Measurements from ENCODE around the gene ZNF432. TPM values are rescaled to one million over a fixed set of nuclear protein-coding genes. Genes with fewer than 3 reads are reported as not detected.
A peak's percentile ranks its signal among the peaks of the same experiment; 100 is the strongest.

The ZNF432 gene
- total and polyA plus RNA-seq, 2 experiments from 2014 or later, result 11.9 to 16.0 TPM

DNA sequence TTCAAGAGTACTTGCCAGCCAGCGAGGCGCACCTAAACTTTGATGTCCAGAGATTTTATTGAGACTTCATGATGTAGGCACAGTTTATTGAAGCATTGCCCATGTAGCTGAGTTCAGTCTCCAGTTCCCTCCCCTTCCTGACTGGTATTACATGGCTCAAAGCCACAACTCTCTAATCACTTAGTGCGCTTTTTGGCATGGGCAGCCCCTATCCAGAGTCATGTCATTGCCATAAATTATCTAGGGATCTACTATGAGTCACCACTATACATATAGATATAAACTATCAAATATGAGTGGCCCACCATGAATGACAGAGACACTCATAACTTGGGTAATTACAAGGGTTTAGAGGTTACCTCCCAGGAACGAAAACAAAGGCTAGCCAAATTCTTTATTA, 28.1 kb downstream of the ZNF432 start:
- peaks cover 75% of the 10 kb centered on the region for H3K36me3 ChIP-seq
- no peak for DNase-seq (ENCODE audit: low read depth in 1 of 2, low spot score in 1 of 2)
- TF ChIP-seq, protein P1, sequence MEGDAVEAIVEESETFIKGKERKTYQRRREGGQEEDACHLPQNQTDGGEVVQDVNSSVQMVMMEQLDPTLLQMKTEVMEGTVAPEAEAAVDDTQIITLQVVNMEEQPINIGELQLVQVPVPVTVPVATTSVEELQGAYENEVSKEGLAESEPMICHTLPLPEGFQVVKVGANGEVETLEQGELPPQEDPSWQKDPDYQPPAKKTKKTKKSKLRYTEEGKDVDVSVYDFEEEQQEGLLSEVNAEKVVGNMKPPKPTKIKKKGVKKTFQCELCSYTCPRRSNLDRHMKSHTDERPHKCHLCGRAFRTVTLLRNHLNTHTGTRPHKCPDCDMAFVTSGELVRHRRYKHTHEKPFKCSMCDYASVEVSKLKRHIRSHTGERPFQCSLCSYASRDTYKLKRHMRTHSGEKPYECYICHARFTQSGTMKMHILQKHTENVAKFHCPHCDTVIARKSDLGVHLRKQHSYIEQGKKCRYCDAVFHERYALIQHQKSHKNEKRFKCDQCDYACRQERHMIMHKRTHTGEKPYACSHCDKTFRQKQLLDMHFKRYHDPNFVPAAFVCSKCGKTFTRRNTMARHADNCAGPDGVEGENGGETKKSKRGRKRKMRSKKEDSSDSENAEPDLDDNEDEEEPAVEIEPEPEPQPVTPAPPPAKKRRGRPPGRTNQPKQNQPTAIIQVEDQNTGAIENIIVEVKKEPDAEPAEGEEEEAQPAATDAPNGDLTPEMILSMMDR (IDR thresholded peaks at IDR 0.05; ENCODE audit: low read depth, low read length), result no peak
- no peaks in the 10 kb centered on the region for H3K27me3 ChIP-seq
- H3K4me3 ChIP-seq, result no peak overlapping the region
- H3K27ac ChIP-seq, result no peak overlapping the region
- H3K4me1 ChIP-seq (ENCODE audit: low read depth), result no peaks in the 10 kb centered on the region
- no peaks in the 10 kb centered on the region for H3K9me3 ChIP-seq (ENCODE audit: low read depth)

- TF ChIP-seq, protein P1 (IDR thresholded peaks at IDR 0.05; ENCODE audit: low read depth, low read length), result no peak
- Histone ChIP-seq H3K36me3 (peaks cover 11% of the 10 kb centered on the region), H3K4me1 (ENCODE audit: low read depth) (no peaks in the 10 kb centered on the region), H3K27me3 (no peaks in the 10 kb centered on the region), H3K27ac (no peak overlapping the region), H3K9me3 (ENCODE audit: low read depth) (no peaks in the 10 kb centered on the region), H3K4me3 (no peak overlapping the region)
- DNase-seq (ENCODE audit: low read depth in 1 of 2, low spot score in 1 of 2), result no peak
Measured at GRCh38 chr19:52010674-52011073, 38.0 kb downstream of the ZNF432 start.

DNA sequence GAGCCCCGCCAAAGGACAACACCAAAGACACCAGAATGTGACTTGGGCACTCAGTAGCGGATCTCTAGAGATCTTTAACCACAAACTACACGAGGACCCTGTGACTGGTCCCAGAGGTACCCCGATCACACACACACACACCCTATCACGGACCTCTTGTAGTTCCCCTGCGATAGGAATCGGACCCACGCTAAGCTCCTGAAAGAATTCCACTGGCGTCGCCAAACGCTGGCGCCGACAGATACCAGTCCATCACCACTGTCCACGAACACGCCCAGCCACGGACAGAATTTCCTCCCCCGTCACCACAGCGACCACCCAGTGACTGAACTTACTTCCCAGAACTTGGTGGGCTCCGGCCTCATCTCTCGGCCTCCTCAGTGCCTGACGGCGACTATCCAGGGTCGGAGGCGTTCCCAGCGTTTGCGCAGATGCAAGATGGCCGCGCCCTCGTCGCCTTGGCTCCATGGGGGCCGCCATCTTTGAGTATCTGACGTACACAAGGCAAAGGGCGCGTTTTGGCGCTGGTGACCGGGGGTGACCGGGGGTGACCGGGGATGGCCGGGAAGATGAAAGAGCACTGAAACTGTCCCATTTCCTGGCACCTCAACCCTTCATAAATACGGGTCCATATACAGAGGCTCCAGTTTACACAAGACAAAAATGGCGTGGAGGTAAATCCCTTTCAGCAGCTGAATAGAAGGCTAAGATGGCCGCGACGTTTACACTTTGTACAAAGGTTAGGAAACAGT, 40.7 kb downstream of the ZNF432 start, which contains the start of gene ZNF615:
TSS of gene ZNF615 (minus strand) at position 406 of the 752 bp plus-strand sequence. CDS start 4,500 bp downstream, outside the sequence.
- Histone ChIP-seq H3K4me3 (peak within 1 kb of the TSS; percentile 75), H3K36me3 (no peaks in the 10 kb centered on the region), H3K4me1 (ENCODE audit: low read depth) (no peaks in the 10 kb centered on the region), H3K27ac (peak within 1 kb of the TSS; percentile 67), H3K9me3 (ENCODE audit: low read depth) (no peaks in the 10 kb centered on the region), H3K27me3 (no peaks in the 10 kb centered on the region)
- TF ChIP-seq, protein P1 (IDR thresholded peaks at IDR 0.05; ENCODE audit: low read depth, low read length), result no peak
- DNase-seq (ENCODE audit: low read depth in 1 of 2, low spot score in 1 of 2), result peak; percentile 91

GRCh38 chr19:52007451-52007805, 41.2 kb downstream of the ZNF432 start:
- TF ChIP-seq, protein P1 (IDR thresholded peaks at IDR 0.05; ENCODE audit: low read depth, low read length), result no peak
- Histone ChIP-seq H3K27me3 (no peaks in the 10 kb centered on the region), H3K9me3 (ENCODE audit: low read depth) (no peaks in the 10 kb centered on the region), H3K27ac (peak overlapping the region; percentile 67), H3K36me3 (no peaks in the 10 kb centered on the region), H3K4me3 (peak overlapping the region; percentile 75), H3K4me1 (ENCODE audit: low read depth) (no peaks in the 10 kb centered on the region)
- peak; percentile 12 to 23 for DNase-seq (ENCODE audit: low read depth in 1 of 2, low spot score in 1 of 2)

DNA sequence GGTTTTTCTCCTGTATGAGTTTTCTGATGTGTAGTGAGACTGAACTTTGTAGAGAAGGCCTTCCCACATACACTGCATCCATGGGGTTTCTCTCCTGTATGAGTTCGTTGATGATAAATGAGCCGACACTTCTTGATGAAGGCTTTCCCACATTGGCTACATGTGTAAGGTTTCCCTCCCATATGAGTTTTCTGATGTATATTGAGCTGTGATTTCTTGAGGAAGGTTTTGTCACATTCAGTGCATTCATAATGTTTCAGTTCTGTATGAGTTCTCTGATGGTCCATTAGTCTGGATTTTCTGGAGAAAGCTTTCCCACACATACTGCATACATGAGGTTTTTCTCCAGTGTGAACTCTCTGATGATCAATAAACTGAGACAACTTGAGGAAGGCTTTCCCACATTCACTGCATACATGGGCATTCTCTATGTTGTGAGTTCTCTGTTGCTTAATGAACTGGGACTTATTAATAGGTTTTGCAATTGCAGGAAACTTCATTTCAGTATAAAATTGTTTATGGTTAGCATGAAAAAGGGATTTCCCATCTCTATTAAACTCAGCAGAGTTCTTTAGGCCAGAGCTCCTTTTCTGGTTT, 54.5 kb downstream of the ZNF432 start:
- TF ChIP-seq, protein P1 (IDR thresholded peaks at IDR 0.05; ENCODE audit: low read depth, low read length), result no peak
- H3K27me3 ChIP-seq, result no peaks in the 10 kb centered on the region
- H3K4me3 ChIP-seq, result no peak overlapping the region
- peaks cover 13% of the 10 kb centered on the region for H3K9me3 ChIP-seq (ENCODE audit: low read depth)
- H3K27ac ChIP-seq, result no peak overlapping the region
- peaks cover 41% of the 10 kb centered on the region for H3K36me3 ChIP-seq
- no peaks in the 10 kb centered on the region for H3K4me1 ChIP-seq (ENCODE audit: low read depth)
- DNase-seq (ENCODE audit: low read depth in 1 of 2, low spot score in 1 of 2), result no peak

Measured in cardiac muscle cell (in vitro differentiated cells and primary cell).